NCI-H460 (cell line): ENCODE results near the gene EGFR. TPM values are rescaled to one million over a fixed set of nuclear protein-coding genes. Genes with fewer than 3 reads are reported as not detected.

Source experiments
- DNase-seq: peaks from one replicate; pipeline ENCODE4 v3.0.0-alpha.2; 2016; ENCODE audit warnings: low read depth; ENCODE audit errors: extremely low read depth
- polyA plus RNA-seq: library from polyadenylated mRNA; depleted of rRNA; stranded (reverse); fragments of >200 nt; gene quantifications from 2 replicates; pipeline ENCODE4 v1.2.3, GENCODE V29; 2014; cell fraction: nucleus; rRNA removed
- total RNA-seq: library from RNA; depleted of rRNA; stranded (reverse); fragments of >200 nt; shearing (Covaris generic); gene quantifications from 2 replicates; pipeline ENCODE4 v1.2.3, GENCODE V29; 2014; rRNA removed

Gene EGFR
- 24.3 and 25.1 TPM in 2 replicates for total RNA-seq
- polyA plus RNA-seq: 15.0 and 16.0 TPM in 2 replicates

DNA sequence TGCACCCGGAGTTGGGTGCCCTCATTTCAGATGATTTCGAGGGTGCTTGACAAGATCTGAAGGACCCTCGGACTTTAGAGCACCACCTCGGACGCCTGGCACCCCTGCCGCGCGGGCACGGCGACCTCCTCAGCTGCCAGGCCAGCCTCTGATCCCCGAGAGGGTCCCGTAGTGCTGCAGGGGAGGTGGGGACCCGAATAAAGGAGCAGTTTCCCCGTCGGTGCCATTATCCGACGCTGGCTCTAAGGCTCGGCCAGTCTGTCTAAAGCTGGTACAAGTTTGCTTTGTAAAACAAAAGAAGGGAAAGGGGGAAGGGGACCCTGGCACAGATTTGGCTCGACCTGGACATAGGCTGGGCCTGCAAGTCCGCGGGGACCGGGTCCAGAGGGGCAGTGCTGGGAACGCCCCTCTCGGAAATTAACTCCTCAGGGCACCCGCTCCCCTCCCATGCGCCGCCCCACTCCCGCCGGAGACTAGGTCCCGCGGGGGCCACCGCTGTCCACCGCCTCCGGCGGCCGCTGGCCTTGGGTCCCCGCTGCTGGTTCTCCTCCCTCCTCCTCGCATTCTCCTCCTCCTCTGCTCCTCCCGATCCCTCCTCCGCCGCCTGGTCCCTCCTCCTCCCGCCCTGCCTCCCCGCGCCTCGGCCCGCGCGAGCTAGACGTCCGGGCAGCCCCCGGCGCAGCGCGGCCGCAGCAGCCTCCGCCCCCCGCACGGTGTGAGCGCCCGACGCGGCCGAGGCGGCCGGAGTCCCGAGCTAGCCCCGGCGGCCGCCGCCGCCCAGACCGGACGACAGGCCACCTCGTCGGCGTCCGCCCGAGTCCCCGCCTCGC, at the start of gene EGFR:
Gene EGFR, plus strand, starts transcription at position 657 of the 830 bp plus-strand sequence. CDS start 261 bp downstream, outside the sequence.
- peak; percentile 33 for DNase-seq

- DNase-seq: no peak
These were observed 49.4 kb upstream of the EGFR start for GRCh38 chr7:54969208-54969967.

- DNase-seq: no peak
These were observed 46.0 kb upstream of the EGFR start for GRCh38 chr7:54972733-54973294.

- no peak for DNase-seq
These were observed 40.3 kb upstream of the EGFR start for GRCh38 chr7:54978364-54979116.

GRCh38 chr7:54980521-54980920, 38.3 kb upstream of the EGFR start:
- DNase-seq: no peak

- DNase-seq: no peak
These were observed 36.9 kb upstream of the EGFR start for GRCh38 chr7:54981913-54982312.

- DNase-seq: no peak
These were observed 33.1 kb upstream of the EGFR start for GRCh38 chr7:54985426-54986330.

- DNase-seq: no peak
These were observed 32.1 kb upstream of the EGFR start for GRCh38 chr7:54986716-54987115.

- DNase-seq: no peak
These were observed 31.0 kb upstream of the EGFR start for GRCh38 chr7:54987772-54988171.

GRCh38 chr7:54988516-54988915, 30.3 kb upstream of the EGFR start:
- no peak for DNase-seq

- no peak for DNase-seq
These were observed 29.2 kb upstream of the EGFR start for GRCh38 chr7:54989453-54990225.

DNA sequence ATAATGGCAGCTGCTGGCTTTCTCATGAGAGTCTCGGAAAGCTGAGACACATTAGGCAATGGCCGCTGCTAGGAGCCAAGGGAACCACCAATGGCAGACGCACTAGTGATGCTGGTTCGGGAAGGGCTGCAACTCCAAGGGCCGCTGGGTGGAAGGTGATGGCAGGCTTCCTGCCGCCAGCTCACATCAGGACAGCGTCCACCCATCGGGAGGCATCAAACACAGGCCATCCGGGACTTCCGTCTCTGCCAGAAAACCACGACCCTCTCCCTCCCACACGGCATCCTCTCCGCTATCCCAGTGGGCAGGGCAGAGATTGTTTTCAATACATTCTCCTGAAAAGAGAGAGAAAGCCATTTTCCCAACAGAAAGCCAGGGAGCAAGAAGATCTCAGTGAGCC, 27.5 kb upstream of the EGFR start:
- no peak for DNase-seq

DNA sequence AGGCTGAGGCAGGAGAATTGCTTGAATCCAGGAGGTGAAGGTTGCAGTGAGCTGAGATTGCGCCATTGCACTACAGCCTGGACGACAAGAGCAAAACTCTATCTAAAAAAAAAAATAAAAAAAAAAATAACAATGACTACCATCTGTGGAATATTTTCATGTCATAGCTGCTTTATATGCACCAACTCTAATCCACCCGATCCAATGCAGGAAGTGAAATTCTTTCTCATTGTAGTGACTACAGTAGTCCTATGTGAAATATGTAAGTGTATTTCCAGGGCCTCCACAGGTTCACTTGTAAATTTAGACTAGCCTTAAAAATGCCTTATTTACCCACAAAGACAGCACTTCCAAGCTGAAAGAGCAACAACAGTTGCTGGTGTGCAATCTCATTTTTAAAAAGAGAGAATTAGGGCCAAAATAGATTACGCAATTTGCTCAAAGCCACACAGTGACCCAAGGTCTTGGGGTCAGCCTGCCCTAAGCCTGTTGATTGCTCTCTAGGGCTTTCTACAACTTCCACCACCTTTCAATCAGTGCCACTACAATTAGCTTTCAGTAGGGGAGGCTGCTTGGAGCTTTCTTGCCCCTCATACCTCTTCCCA, 25.8 kb upstream of the EGFR start:
- no peak for DNase-seq

DNA sequence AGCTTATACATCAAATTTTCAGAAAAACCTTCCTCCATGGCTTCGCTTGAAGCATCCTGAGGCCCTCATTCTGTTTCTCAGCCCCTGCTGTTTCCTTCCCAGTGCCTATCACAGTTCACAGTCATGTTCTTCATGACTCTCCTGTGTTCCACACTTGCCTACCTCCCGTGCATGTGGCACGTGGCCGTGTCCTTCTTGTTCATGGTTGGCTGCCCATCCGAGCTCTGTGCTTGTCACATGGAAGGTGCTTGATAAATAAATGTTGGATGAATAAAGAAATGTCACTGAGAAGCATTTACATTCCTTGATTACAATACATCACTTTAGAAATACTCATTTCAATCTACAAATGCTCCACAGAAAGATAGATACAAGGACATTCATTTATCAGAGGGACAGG, 23.7 kb upstream of the EGFR start:
- DNase-seq: no peak

GRCh38 chr7:54995610-54996363, 23.0 kb upstream of the EGFR start:
- peak; percentile 26 for DNase-seq

- no peak for DNase-seq
These were observed 22.4 kb upstream of the EGFR start for GRCh38 chr7:54996391-54996790.

- no peak for DNase-seq
These were observed 14.2 kb upstream of the EGFR start for GRCh38 chr7:55004579-55004978.
